H1 (cell line): ENCODE results near the gene CEP152. TPM values are rescaled to one million over a fixed set of nuclear protein-coding genes. Genes with fewer than 3 reads are reported as not detected.

Experiments
- CTCF ChIA-PET: fragments of 300-600 bp; sonication (Branson Sonifier 250); formaldehyde crosslinking; loops from one replicate; lab custom pipeline; 2021; ENCODE audit not compliant: partially characterized antibody; lab: Charles Lee
- POLR2A ChIA-PET: fragments of 300-600 bp; sonication (Branson Sonifier 250); formaldehyde crosslinking; loops from one replicate; lab custom pipeline; 2021; ENCODE audit warnings: inconsistent platforms; ENCODE audit not compliant: partially characterized antibody; lab: Charles Lee
- DNase-seq, 2 experiments: peaks; one replicate each; pipeline versions ENCODE4 v3.0.0 to v3.0.0-alpha.2; 2010 to 2022; ENCODE audit warnings: low spot score in 2 of 2, low read depth in 1 of 2, mixed read lengths in 1 of 2
- FAIRE-seq: peaks from 2 replicates; lab custom pipeline; 2011; peaks lifted over from hg19 to GRCh38; lab: Jason Lieb, UNC
- H2AFZ ChIP-seq: 2 replicates; pipeline ENCODE4 v1.8.1; 2012; ENCODE audit warnings: low read length, inconsistent platforms
- H2AK5ac ChIP-seq: 2 replicates; pipeline ENCODE4 v1.6.1; 2013; ENCODE audit warnings: low read depth, low read length
- H2BK120ac ChIP-seq: replicated peaks from 2 replicates; pipeline ENCODE3; 2013; ENCODE audit warnings: low read depth, low read length, inconsistent platforms
- H2BK12ac ChIP-seq: 2 replicates; pipeline ENCODE4 v1.6.1; 2013; ENCODE audit warnings: low read depth, low read length
- H2BK15ac ChIP-seq: 2 replicates; pipeline ENCODE4 v1.6.1; 2013; ENCODE audit warnings: low read length
- H2BK20ac ChIP-seq: 2 replicates; pipeline ENCODE4 v1.6.1; 2013; ENCODE audit warnings: low read length
- H2BK5ac ChIP-seq: 2 replicates; pipeline ENCODE4 v1.6.1; 2013; ENCODE audit warnings: low read depth, low read length
- H3K14ac ChIP-seq: 2 replicates; pipeline ENCODE4 v1.6.1; 2013; ENCODE audit warnings: inconsistent platforms; ENCODE audit not compliant: insufficient read length
- H3K18ac ChIP-seq: 2 replicates; pipeline ENCODE4 v1.6.1; 2013; ENCODE audit warnings: low read length; ENCODE audit errors: extremely low read depth
- H3K23ac ChIP-seq: 2 replicates; pipeline ENCODE4 v1.6.1; 2013; ENCODE audit warnings: inconsistent platforms; ENCODE audit not compliant: insufficient read length
- H3K23me2 ChIP-seq: 2 replicates; pipeline ENCODE4 v1.6.1; 2013; ENCODE audit warnings: low read depth, low read length
- H3K27ac ChIP-seq: 2 replicates; pipeline ENCODE4 v1.6.1; 2011; ENCODE audit warnings: low read depth, low read length, inconsistent platforms
- H3K27me3 ChIP-seq, 4 experiments: replicated peaks in 1 of 4; 1 replicate in 1 of 4; 2 replicates in 3 of 4; pipeline versions ENCODE4 v1.6.1 to v1.8.1; 2011 to 2013; ENCODE audit warnings: low read length in 3 of 4, mild to moderate bottlenecking in 3 of 4, inconsistent platforms in 2 of 4, mixed read lengths in 2 of 4, moderate library complexity in 1 of 4; ENCODE audit not compliant: control insufficient read depth in 3 of 4, insufficient read depth in 3 of 4; ENCODE audit errors: extremely low read depth in 1 of 4
- H3K36me3 ChIP-seq, 4 experiments: 2 replicates each; pipeline versions ENCODE4 v1.6.1 to v1.8.1; 2011 to 2013; ENCODE audit warnings: mild to moderate bottlenecking in 4 of 4, low read length in 3 of 4, moderate library complexity in 2 of 4, control low read depth in 1 of 4, inconsistent platforms in 1 of 4; ENCODE audit not compliant: insufficient read depth in 4 of 4, control insufficient read depth in 2 of 4
- H3K4ac ChIP-seq: replicated peaks from 2 replicates; pipeline ENCODE3; 2013; ENCODE audit warnings: low read length, low read depth, mixed read lengths, inconsistent platforms; ENCODE audit not compliant: insufficient read length
- H3K4me1 ChIP-seq, 4 experiments: replicated peaks in 1 of 4; 1 replicate in 1 of 4; 2 replicates in 3 of 4; pipeline versions ENCODE4 v1.6.1 to v1.8.1; 2011 to 2013; ENCODE audit warnings: low read length in 3 of 4, inconsistent platforms in 2 of 4, mixed read lengths in 1 of 4; ENCODE audit not compliant: insufficient read depth in 4 of 4, control insufficient read depth in 3 of 4
- H3K4me2 ChIP-seq, 2 experiments: 2 replicates each; pipeline versions ENCODE4 v1.6.1 to v1.8.1; 2011 to 2013; ENCODE audit warnings: low read depth in 2 of 2, low read length in 2 of 2, control low read depth in 1 of 2, inconsistent platforms in 1 of 2, mild to moderate bottlenecking in 1 of 2; ENCODE audit not compliant: insufficient read depth in 1 of 2
- H3K4me3 ChIP-seq, 4 experiments: fragments of 200-600, 300-600 bp in 1 of 4; sonication (generic), shearing (Covaris generic), sonication (Bioruptor Twin) in 1 of 4; 2 replicates each; pipeline versions ENCODE4 v1.5.1 to v1.8.1; 2011 to 2016; ENCODE audit warnings: low read length in 4 of 4, low read depth in 3 of 4, control low read depth in 2 of 4, inconsistent platforms in 2 of 4, mild to moderate bottlenecking in 2 of 4, mixed read lengths in 1 of 4, moderate library complexity in 1 of 4; ENCODE audit not compliant: insufficient read depth in 2 of 4; ENCODE audit errors: extremely low read depth in 1 of 4
- H3K56ac ChIP-seq: replicated peaks from 2 replicates; pipeline ENCODE3; 2013; ENCODE audit warnings: low read depth, mild to moderate bottlenecking, mixed read lengths, low read length, inconsistent platforms; ENCODE audit not compliant: insufficient read length
- H3K79me1 ChIP-seq: 2 replicates; pipeline ENCODE4 v1.6.1; 2013; ENCODE audit warnings: low read depth, low read length, control low read depth
- H3K79me2 ChIP-seq, 2 experiments: 2 replicates each; pipeline versions ENCODE4 v1.6.1 to v1.8.1; 2012 to 2013; ENCODE audit warnings: low read length in 2 of 2, mild to moderate bottlenecking in 2 of 2, inconsistent platforms in 1 of 2; ENCODE audit not compliant: insufficient read depth in 2 of 2, control insufficient read depth in 1 of 2
- H3K9ac ChIP-seq, 4 experiments: replicated peaks in 1 of 4; 1 replicate in 1 of 4; 2 replicates in 3 of 4; pipeline versions ENCODE4 v1.6.1 to v1.8.1; 2011 to 2013; ENCODE audit warnings: low read depth in 3 of 4, low read length in 3 of 4, control low read depth in 2 of 4, mild to moderate bottlenecking in 2 of 4, moderate library complexity in 2 of 4, inconsistent platforms in 1 of 4; ENCODE audit errors: extremely low read depth in 1 of 4
- H3K9me3 ChIP-seq, 2 experiments: 2 replicates each; pipeline versions ENCODE4 v1.6.1 to v1.8.1; 2012 to 2013; ENCODE audit warnings: mild to moderate bottlenecking in 2 of 2, moderate library complexity in 2 of 2, control low read depth in 1 of 2, inconsistent platforms in 1 of 2, low read depth in 1 of 2, low read length in 1 of 2, mixed read lengths in 1 of 2; ENCODE audit not compliant: insufficient read depth in 2 of 2
- H4K20me1 ChIP-seq, 2 experiments: replicated peaks in 1 of 2; 2 replicates each; pipeline versions ENCODE3 to v1.8.1; 2011 to 2013; ENCODE audit warnings: inconsistent platforms in 2 of 2, low read length in 2 of 2, mild to moderate bottlenecking in 1 of 2; ENCODE audit not compliant: insufficient read depth in 2 of 2, control insufficient read depth in 1 of 2
- H4K5ac ChIP-seq: 2 replicates; pipeline ENCODE4 v1.6.1; 2013; ENCODE audit warnings: low read length, low read depth, mixed read lengths, inconsistent platforms; ENCODE audit not compliant: insufficient read length
- H4K8ac ChIP-seq: 2 replicates; pipeline ENCODE4 v1.8.0; 2013; ENCODE audit warnings: mild to moderate bottlenecking, moderate library complexity, low read length, inconsistent platforms; ENCODE audit not compliant: insufficient read depth; ENCODE audit errors: extremely low read depth
- H4K91ac ChIP-seq: replicated peaks from 2 replicates; pipeline ENCODE3; 2013; ENCODE audit warnings: low read length, mixed read lengths, inconsistent platforms; ENCODE audit not compliant: insufficient read length
- POLR2AphosphoS5 ChIP-seq: IDR thresholded peaks from 2 replicates; pipeline ENCODE4 v1.6.1; 2011; ENCODE audit warnings: low read depth, low read length
- POU5F1 ChIP-seq: IDR thresholded peaks from 2 replicates; pipeline ENCODE4 v1.6.1; 2011; ENCODE audit warnings: low read depth, mild to moderate bottlenecking, low read length, moderate library complexity
- SIX5 ChIP-seq: IDR thresholded peaks from 2 replicates; pipeline ENCODE4 v1.6.1; 2011; ENCODE audit warnings: mild to moderate bottlenecking, low read depth, low read length
- SP1 ChIP-seq: IDR thresholded peaks from 2 replicates; pipeline ENCODE4 v1.6.1; 2011; ENCODE audit warnings: low read depth, low read length
- SRF ChIP-seq: IDR thresholded peaks from 2 replicates; pipeline ENCODE4 v1.6.1; 2011; ENCODE audit warnings: mild to moderate bottlenecking, low read depth, low read length, moderate library complexity
- SUZ12 ChIP-seq: fragments of 200-600 bp; sonication (generic); IDR thresholded peaks from 2 replicates; pipeline ENCODE4 v1.6.1; 2012; ENCODE audit warnings: mild to moderate bottlenecking, inconsistent platforms, low read length, moderate library complexity, mixed read lengths
- TAF7 ChIP-seq: optimal IDR thresholded peaks from 2 replicates; pipeline ENCODE3; 2011; ENCODE audit warnings: low read depth, mild to moderate bottlenecking, inconsistent platforms, low read length, moderate library complexity, borderline replicate concordance
- WGBS, 2 experiments: shearing (Covaris generic) in 1 of 2; methylation state at CpG; one replicate each; pipeline versions ENCODE4 v1.1.6 to v1.1.7; 2013 to 2015; ENCODE audit warnings: low lambda C conversion rate in 2 of 2, mixed read lengths in 2 of 2, inconsistent platforms in 1 of 2, low coverage in 1 of 2, missing lambda C conversion rate in 1 of 2; ENCODE audit not compliant: insufficient replicate concordance in 2 of 2, insufficient coverage in 1 of 2, insufficient read length in 1 of 2; ENCODE audit errors: extremely low coverage in 1 of 2, missing lambda C conversion rate in 1 of 2; 5-methylcytosine and 5-hydroxymethylcytosine counted together
- polyA plus RNA-seq, 7 experiments: library from polyadenylated mRNA; depleted of rRNA in 3 of 7; stranded (reverse) in 5 of 7; unstranded in 2 of 7; fragments of >200 nt in 5 of 7; fragments of 200-250 nt in 2 of 7; gene quantifications; 1 replicate in 5 of 7; 2 replicates in 1 of 7; 4 replicates in 1 of 7; pipeline versions ENCODE4 v1.2.1 to v1.2.3, GENCODE V29; 2011 to 2013; ENCODE audit warnings: missing spikeins in 2 of 7, mixed read lengths in 2 of 7
- total RNA-seq: library from RNA; stranded (reverse); fragmentation: NEBNext Ultra II Directional; extraction: Animal tissue kit (Norgen Biotek cat#: 25700); gene quantifications from 2 replicates; pipeline ENCODE4 v1.2.1, GENCODE V29; 2021
- TF ChIP-seq, protein P1 (sequence below), 3 experiments: IDR thresholded peaks; 1 replicate in 2 of 3; 2 replicates in 1 of 3; pipeline versions ENCODE4 v1.5.1 to v1.6.1; 2011; ENCODE audit warnings: low read length in 3 of 3, mild to moderate bottlenecking in 3 of 3, inconsistent platforms in 2 of 3, low read depth in 1 of 3, moderate library complexity in 1 of 3; ENCODE audit not compliant: insufficient read depth in 1 of 3; ENCODE audit errors: control extremely low read depth in 1 of 3

Gene CEP152
- total and polyA plus RNA-seq, 2 of the 8 experiments (the other 6 are each of a cell fraction or from before 2014, with no cell fraction given): 1.4 to 16.2 TPM

- peak; percentile 71 for FAIRE-seq
- no peak overlapping the region for H3K23ac ChIP-seq
- peak overlapping the region; percentile 33 to 46; a peak in 2 of 4 replicates for H3K4me2 ChIP-seq
- ChIA-PET CTCF (interaction anchor here (0.7 to 1.5 kb wide), 7 partner anchors 10 to 976 kb away, joined by 3 to 5 read pairs (median 3); partner anchors contain the start of gene CEP152), POLR2A (no interaction called here)
- H2BK120ac ChIP-seq: no peak overlapping the region
- H3K27ac ChIP-seq: no peak overlapping the region
- no peak overlapping the region for H3K14ac ChIP-seq
- no peaks in the 10 kb centered on the region for H3K23me2 ChIP-seq
- H3K9me3 ChIP-seq: no peaks in the 10 kb centered on the region
- no peaks in the 10 kb centered on the region for H3K36me3 ChIP-seq
- H3K56ac ChIP-seq: no peak overlapping the region
- H3K18ac ChIP-seq: 0 out of 2 replicates have a peak overlapping the region, but pooled peaks have one; percentile 24
- H3K4me3 ChIP-seq: 0 out of 8 replicates have a peak overlapping the region, but pooled peaks of 1 of the 4 experiments have one; percentile 29
- H3K9ac ChIP-seq: no peak overlapping the region
- H2BK5ac ChIP-seq: no peak overlapping the region
- H2AK5ac ChIP-seq: no peak overlapping the region
- no peak overlapping the region for H4K5ac ChIP-seq
- H3K79me2 ChIP-seq: no peaks in the 10 kb centered on the region
- H2BK12ac ChIP-seq: no peak overlapping the region
- H4K20me1 ChIP-seq: no peaks in the 10 kb centered on the region
- H2BK15ac ChIP-seq: no peak overlapping the region
- H2AFZ ChIP-seq: peak overlapping the region; percentile 98; the same call in 1 of the 2 replicates
- H3K79me1 ChIP-seq: no peaks in the 10 kb centered on the region
- WGBS, 2 experiments: 30% methylated on average over 6 of the region's 6 CpGs; no CpG with 5 or more reads in 1 of the 2 experiments
- peaks cover 0 to 13% (median 8%) of the 10 kb centered on the region in 4 experiments; a peak in 4 of 7 replicates for H3K4me1 ChIP-seq
- H3K4ac ChIP-seq: no peak overlapping the region
- H4K91ac ChIP-seq: no peak overlapping the region
- no peak overlapping the region; the same call in 1 of the 2 replicates for H2BK20ac ChIP-seq
- H3K27me3 ChIP-seq: no peaks in the 10 kb centered on the region; a peak in 1 of 7 replicates
- DNase-seq: no peak
- H4K8ac ChIP-seq: no peak overlapping the region
- TF ChIP-seq POU5F1 (no peak), SIX5 (no peak), SUZ12 (no peak), SRF (no peak), POLR2AphosphoS5 (no peak), TAF7 (no peak), SP1 (no peak)
- TF ChIP-seq, protein P1, sequence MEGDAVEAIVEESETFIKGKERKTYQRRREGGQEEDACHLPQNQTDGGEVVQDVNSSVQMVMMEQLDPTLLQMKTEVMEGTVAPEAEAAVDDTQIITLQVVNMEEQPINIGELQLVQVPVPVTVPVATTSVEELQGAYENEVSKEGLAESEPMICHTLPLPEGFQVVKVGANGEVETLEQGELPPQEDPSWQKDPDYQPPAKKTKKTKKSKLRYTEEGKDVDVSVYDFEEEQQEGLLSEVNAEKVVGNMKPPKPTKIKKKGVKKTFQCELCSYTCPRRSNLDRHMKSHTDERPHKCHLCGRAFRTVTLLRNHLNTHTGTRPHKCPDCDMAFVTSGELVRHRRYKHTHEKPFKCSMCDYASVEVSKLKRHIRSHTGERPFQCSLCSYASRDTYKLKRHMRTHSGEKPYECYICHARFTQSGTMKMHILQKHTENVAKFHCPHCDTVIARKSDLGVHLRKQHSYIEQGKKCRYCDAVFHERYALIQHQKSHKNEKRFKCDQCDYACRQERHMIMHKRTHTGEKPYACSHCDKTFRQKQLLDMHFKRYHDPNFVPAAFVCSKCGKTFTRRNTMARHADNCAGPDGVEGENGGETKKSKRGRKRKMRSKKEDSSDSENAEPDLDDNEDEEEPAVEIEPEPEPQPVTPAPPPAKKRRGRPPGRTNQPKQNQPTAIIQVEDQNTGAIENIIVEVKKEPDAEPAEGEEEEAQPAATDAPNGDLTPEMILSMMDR (IDR thresholded peaks at IDR 0.05; ENCODE audit: control extremely low read depth in 1 of 3, insufficient read depth in 1 of 3, low read depth in 1 of 3, low read length in 3 of 3): peak in 1 of 3 experiments; percentile 48; a peak in 2 of 4 replicates
These were observed 44.9 kb upstream of the CEP152 start for GRCh38 chr15:48855501-48856440.
